ENCODE data around the gene PSORS1C1.

DNA sequence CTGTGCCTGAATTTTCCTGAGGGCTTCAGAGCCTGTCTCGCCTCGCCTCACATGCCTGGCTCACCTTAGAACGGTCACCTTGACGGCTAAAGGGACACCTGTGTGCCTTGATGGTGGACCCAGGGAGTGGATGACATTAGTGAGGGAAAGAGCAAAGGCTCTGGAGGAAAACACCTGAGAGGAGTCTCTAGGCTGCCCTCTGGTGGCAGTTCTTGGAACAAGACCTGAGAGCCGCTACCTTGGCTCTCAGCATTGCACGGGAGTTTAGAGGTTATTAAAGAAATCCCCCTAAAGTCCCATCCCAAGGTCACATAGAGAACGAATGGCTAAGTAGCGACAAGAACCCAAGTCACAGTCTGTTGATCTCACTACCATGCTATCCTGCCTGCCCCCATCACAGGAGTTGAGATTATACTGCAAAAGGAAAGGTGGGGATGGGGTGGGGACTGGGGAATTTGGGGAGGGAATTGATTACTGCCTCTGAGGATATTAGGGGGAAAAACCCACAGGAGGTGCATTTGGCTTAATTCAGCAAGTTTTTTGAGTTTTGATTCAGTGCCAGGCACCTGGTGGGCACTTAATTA, 13.6 kb downstream of the PSORS1C1 start:
- peak; percentile 57 to 90 (median 74) for TF ChIP-seq CTCF (IDR thresholded peaks at IDR 0.05)
- no peak for TF ChIP-seq POLR2A (IDR thresholded peaks at IDR 0.05)

Measured in Peyer's patch (tissue), 4 donors.